Neural cell (in vitro differentiated cells): ENCODE measurements around the gene C1orf210. TPM values are rescaled to one million over a fixed set of nuclear protein-coding genes. Genes with fewer than 3 reads are reported as not detected.

Experiments
- H2AFZ ChIP-seq: fragments of 200-600, 300-800 bp; sonication (generic), shearing (Covaris generic); 2 replicates; pipeline ENCODE4 v1.6.0; 2014; ENCODE audit warnings: low read depth, mild to moderate bottlenecking, antibody characterized with exemption, low read length, moderate library complexity
- H3F3A ChIP-seq: fragments of 200-600 bp; shearing (Covaris generic); 2 replicates; pipeline ENCODE4 v1.6.1; 2016; ENCODE audit warnings: mild to moderate bottlenecking, moderate library complexity, mixed read lengths, antibody characterized with exemption, low read length; ENCODE audit not compliant: insufficient read depth, poor library complexity, severe bottlenecking
- H3K27ac ChIP-seq: fragments of 200-600, 300-800 bp; sonication (generic), shearing (Covaris generic); 2 replicates; pipeline ENCODE4 v1.5.1; 2014; ENCODE audit warnings: mild to moderate bottlenecking, low read length, moderate library complexity
- H3K27me3 ChIP-seq: fragments of 300-800, 200-600 bp; sonication (generic), shearing (Covaris generic); 2 replicates; pipeline ENCODE4 v1.6.0; 2014; ENCODE audit warnings: mild to moderate bottlenecking, low read depth, low read length, moderate library complexity; ENCODE audit not compliant: insufficient read depth
- H3K36me3 ChIP-seq: fragments of 300-800, 200-600 bp; sonication (generic), shearing (Covaris generic); 2 replicates; pipeline ENCODE4 v1.5.1; 2014; ENCODE audit warnings: mild to moderate bottlenecking, antibody characterized with exemption, low read length, moderate library complexity; ENCODE audit not compliant: insufficient read depth
- H3K4me2 ChIP-seq: fragments of 300-800, 200-600 bp; sonication (generic), shearing (Covaris generic); 2 replicates; pipeline ENCODE4 v1.6.0; 2014; ENCODE audit warnings: mild to moderate bottlenecking, low read length
- H3K4me3 ChIP-seq: fragments of 300-800, 200-600 bp; sonication (generic), shearing (Covaris generic); 2 replicates; pipeline ENCODE4 v1.5.1; 2014; ENCODE audit warnings: mild to moderate bottlenecking, low read length, moderate library complexity
- H3K79me2 ChIP-seq: fragments of 200-600 bp; shearing (Covaris generic); replicated peaks from 2 replicates; pipeline ENCODE4 v1.6.0; 2014; ENCODE audit warnings: mild to moderate bottlenecking, low read length, moderate library complexity; ENCODE audit not compliant: insufficient read depth
- H3K9ac ChIP-seq: fragments of 300-800, 200-600 bp; sonication (generic), shearing (Covaris generic); 2 replicates; pipeline ENCODE4 v1.6.1; 2016; ENCODE audit warnings: mild to moderate bottlenecking, low read length, mixed read lengths
- H3K9me2 ChIP-seq: fragments of 200-600 bp; shearing (Covaris generic); 2 replicates; pipeline ENCODE4 v1.6.1; 2016; ENCODE audit warnings: mild to moderate bottlenecking, low read length, mixed read lengths; ENCODE audit not compliant: insufficient read depth
- H3K9me3 ChIP-seq: fragments of 200-600, 300-800 bp; sonication (generic), shearing (Covaris generic); 2 replicates; pipeline ENCODE4 v1.6.1; 2016; ENCODE audit warnings: mild to moderate bottlenecking, mixed run types, low read length, moderate library complexity, mixed read lengths
- H4K20me1 ChIP-seq: fragments of 200-600 bp; shearing (Covaris generic); 2 replicates; pipeline ENCODE4 v1.6.1; 2016; ENCODE audit warnings: mild to moderate bottlenecking, mixed run types; ENCODE audit not compliant: insufficient read depth
- CTCF ChIP-seq: fragments of 450-650 bp; IDR thresholded peaks from 2 replicates; pipeline ENCODE4 v1.5.1; 2014; ENCODE audit warnings: antibody characterized with exemption, mild to moderate bottlenecking, moderate library complexity; ENCODE audit not compliant: poor library complexity, severe bottlenecking
- EP300 ChIP-seq: fragments of 450-650 bp; conservative IDR thresholded peaks from 2 replicates; pipeline ENCODE4 v1.6.1; 2014; ENCODE audit warnings: antibody characterized with exemption, mild to moderate bottlenecking, moderate library complexity; ENCODE audit not compliant: poor library complexity, severe bottlenecking
- EZH2 ChIP-seq: fragments of 200-600, 300-800 bp; shearing (Covaris generic), sonication (generic); IDR thresholded peaks from 2 replicates; pipeline ENCODE4 v1.6.1; 2014; ENCODE audit warnings: antibody characterized with exemption, low read length, borderline replicate concordance, mild to moderate bottlenecking; ENCODE audit not compliant: insufficient read depth, poor library complexity, severe bottlenecking
- MXI1 ChIP-seq: fragments of 450-650 bp; conservative IDR thresholded peaks from 2 replicates; pipeline ENCODE4 v1.6.1; 2014; ENCODE audit warnings: antibody characterized with exemption, mild to moderate bottlenecking; ENCODE audit not compliant: poor library complexity, severe bottlenecking
- POLR2AphosphoS5 ChIP-seq: IDR thresholded peaks from 2 replicates; pipeline ENCODE4 v1.6.1; 2012
- RAD21 ChIP-seq: fragments of 450-650 bp; conservative IDR thresholded peaks from 2 replicates; pipeline ENCODE4 v1.6.1; 2014; ENCODE audit warnings: antibody characterized with exemption, mild to moderate bottlenecking, moderate library complexity
- REST ChIP-seq: IDR thresholded peaks from 2 replicates; pipeline ENCODE4 v1.6.1; 2012; ENCODE audit warnings: borderline replicate concordance
- SMC3 ChIP-seq: fragments of 450-650 bp; conservative IDR thresholded peaks from 2 replicates; pipeline ENCODE4 v1.6.1; 2014; ENCODE audit warnings: antibody characterized with exemption, mild to moderate bottlenecking, moderate library complexity; ENCODE audit not compliant: poor library complexity
- TAF1 ChIP-seq: IDR thresholded peaks from 2 replicates; pipeline ENCODE4 v1.6.1; 2012; ENCODE audit warnings: low read depth
- polyA plus RNA-seq: library from polyadenylated mRNA; depleted of rRNA; stranded (reverse); fragments of >200 nt; gene quantifications from 2 replicates; pipeline ENCODE4 v1.2.3, GENCODE V29; 2014

Gene C1orf210
- polyA plus RNA-seq, 1 donor from 2014 or later = not detected

- Histone ChIP-seq H4K20me1 (no peaks in the 10 kb centered on the region), H3K9me3 (no peaks in the 10 kb centered on the region), H3K9me2 (no peaks in the 10 kb centered on the region), H3K4me2 (no peak overlapping the region), H3K27me3 (no peaks in the 10 kb centered on the region), H3K27ac (no peak overlapping the region), H2AFZ (no peak overlapping the region), H3K36me3 (no peaks in the 10 kb centered on the region), H3F3A (no peaks in the 10 kb centered on the region), H3K4me3 (no peak overlapping the region), H3K79me2 (no peaks in the 10 kb centered on the region), H3K9ac (no peak overlapping the region)
- TF ChIP-seq POLR2AphosphoS5 = no peak
- TF ChIP-seq MXI1 = no peak
- no peak for TF ChIP-seq EZH2
- no peak for TF ChIP-seq RAD21
- TF ChIP-seq TAF1 = no peak
- TF ChIP-seq EP300 = no peak
- no peak for TF ChIP-seq CTCF
- TF ChIP-seq REST = no peak
- TF ChIP-seq SMC3 = no peak
Measured at GRCh38 chr1:43267291-43267805, 18.0 kb downstream of the C1orf210 start.

- H3K27ac ChIP-seq = no peak overlapping the region
- H2AFZ ChIP-seq = no peak overlapping the region
- no peaks in the 10 kb centered on the region for H4K20me1 ChIP-seq
- H3K9me2 ChIP-seq = no peaks in the 10 kb centered on the region
- no peak overlapping the region for H3K4me3 ChIP-seq
- H3F3A ChIP-seq = no peaks in the 10 kb centered on the region
- H3K79me2 ChIP-seq = no peaks in the 10 kb centered on the region
- no peak for TF ChIP-seq SMC3
- H3K9ac ChIP-seq = no peak overlapping the region
- no peaks in the 10 kb centered on the region for H3K9me3 ChIP-seq
- H3K36me3 ChIP-seq = no peaks in the 10 kb centered on the region
- H3K4me2 ChIP-seq = no peak overlapping the region
- H3K27me3 ChIP-seq = no peaks in the 10 kb centered on the region
Measured at GRCh38 chr1:43266881-43267280, 18.5 kb downstream of the C1orf210 start.

GRCh38 chr1:43265431-43265830 is 19.9 kb downstream of the C1orf210 start:
- Histone ChIP-seq H2AFZ (no peak overlapping the region), H4K20me1 (no peaks in the 10 kb centered on the region), H3K27me3 (no peaks in the 10 kb centered on the region), H3F3A (no peaks in the 10 kb centered on the region), H3K4me2 (no peak overlapping the region), H3K4me3 (no peak overlapping the region), H3K9me2 (no peaks in the 10 kb centered on the region), H3K9ac (no peak overlapping the region), H3K9me3 (no peaks in the 10 kb centered on the region), H3K79me2 (no peaks in the 10 kb centered on the region), H3K36me3 (no peaks in the 10 kb centered on the region), H3K27ac (no peak overlapping the region)
- TF ChIP-seq EP300 (no peak), EZH2 (no peak), REST (no peak), TAF1 (no peak), MXI1 (no peak), RAD21 (no peak), CTCF (no peak), POLR2AphosphoS5 (no peak), SMC3 (no peak)
